Breast epithelium (tissue), 4 donors: ENCODE results near the gene SLC39A2. TPM values are rescaled to one million over a fixed set of nuclear protein-coding genes. Genes with fewer than 3 reads are reported as not detected.
A peak's percentile ranks its signal among the peaks of the same experiment; 100 is the strongest.
"Not testable (repeated sequence)": the region's sequence is repeated elsewhere in the genome, so short reads cannot be mapped to it uniquely, and the experiment has no call there.

Experiments
- DNase-seq, 2 donors: peaks; one replicate each; pipeline ENCODE4 v3.0.0-alpha.2; 2019; ENCODE audit warnings: low spot score in 2 of 2
- H3K27ac ChIP-seq, 2 donors: fragments of 200-600 bp; sonication (generic) in 1 of 2; one replicate each; pipeline ENCODE4 v1.5.1; 2016 to 2019; ENCODE audit warnings: mild to moderate bottlenecking in 1 of 2
- H3K27me3 ChIP-seq, 2 donors: fragments of 200-600 bp; sonication (generic) in 1 of 2; one replicate each; pipeline versions ENCODE4 v1.5.1 to v1.6.0; 2017 to 2019; ENCODE audit warnings: control low read depth in 1 of 2, mild to moderate bottlenecking in 1 of 2
- H3K36me3 ChIP-seq: fragments of 200-600 bp; one replicate; pipeline ENCODE4 v1.5.1; 2019
- H3K4me1 ChIP-seq, 2 donors: fragments of 200-600 bp; sonication (generic); one replicate each; pipeline ENCODE4 v1.5.1; 2016 to 2019; ENCODE audit warnings: control low read depth in 1 of 2
- H3K4me3 ChIP-seq, 3 donors: fragments of 200-600 bp; sonication (generic); 1 replicate in 2 of 3; 2 replicates in 1 of 3; pipeline ENCODE4 v1.5.1; 2016 to 2019; ENCODE audit warnings: mild to moderate bottlenecking in 3 of 3, moderate library complexity in 2 of 3
- H3K9me3 ChIP-seq, 2 donors: fragments of 200-600 bp; sonication (generic) in 1 of 2; one replicate each; pipeline ENCODE4 v1.5.1; 2016 to 2019; ENCODE audit warnings: control low read depth in 1 of 2
- CTCF ChIP-seq, 3 donors: fragments of 450-650 bp; IDR thresholded peaks; one replicate each; pipeline ENCODE4 v1.5.1; 2016 to 2017; ENCODE audit warnings: antibody characterized with exemption in 3 of 3, mild to moderate bottlenecking in 3 of 3, moderate library complexity in 3 of 3
- POLR2A ChIP-seq: fragments of 450-650 bp; IDR thresholded peaks from one replicate; pipeline ENCODE4 v1.6.1; 2016; ENCODE audit warnings: antibody characterized with exemption, mild to moderate bottlenecking, moderate library complexity
- POLR2AphosphoS5 ChIP-seq, 3 donors: sonication (generic); formaldehyde crosslinking; IDR thresholded peaks; one replicate each; pipeline ENCODE4 v1.6.1; 2017; ENCODE audit warnings: antibody characterized with exemption in 3 of 3
- intact Hi-C: fragments of 100-400 bp; cut with DNase I; formaldehyde crosslinking; loops from one replicate; pipeline ENCODE4 v1.15.1; 2023; ENCODE audit warnings: low total_unique reads
- total RNA-seq, 3 donors: library from RNA; depleted of rRNA; stranded (reverse); fragments of >200 nt; gene quantifications; one replicate each; pipeline ENCODE4 v1.1.0, GENCODE V29; 2016

The SLC39A2 gene
- total RNA-seq, 3 donors from 2014 or later = 0.59 TPM; not detected in 2

GRCh38 chr14:20997564-20997963, 1.5 kb upstream of the SLC39A2 start:
- Histone ChIP-seq H3K4me3 (no peak overlapping the region), H3K36me3 (peaks cover 12% of the 10 kb centered on the region), H3K4me1 (no peaks in the 10 kb centered on the region), H3K9me3 (no peaks in the 10 kb centered on the region), H3K27me3 (no peaks in the 10 kb centered on the region), H3K27ac (peak overlapping the region in 1 of 2 donors; percentile 79)
- no peak for TF ChIP-seq CTCF (IDR thresholded peaks at IDR 0.05)
- TF ChIP-seq POLR2A = no peak
- no peak for TF ChIP-seq POLR2AphosphoS5 (IDR thresholded peaks at IDR 0.05)
- no peak for DNase-seq
- intact Hi-C loops = no loop called here

- intact Hi-C loops = no loop called here
- H3K36me3 ChIP-seq = peaks cover 12% of the 10 kb centered on the region
- no peak for TF ChIP-seq POLR2A
- no peak for TF ChIP-seq CTCF (IDR thresholded peaks at IDR 0.05)
- TF ChIP-seq POLR2AphosphoS5 (IDR thresholded peaks at IDR 0.05) = no peak
- no peak for DNase-seq
- peak overlapping the region; percentile 79 to 81 for H3K27ac ChIP-seq
- H3K9me3 ChIP-seq = no peaks in the 10 kb centered on the region
- no peak overlapping the region for H3K4me3 ChIP-seq
- no peaks in the 10 kb centered on the region for H3K4me1 ChIP-seq
- H3K27me3 ChIP-seq = no peaks in the 10 kb centered on the region
These were observed 954 bp upstream of the SLC39A2 start for GRCh38 chr14:20998139-20998538.

- Histone ChIP-seq H3K9me3 (no peaks in the 10 kb centered on the region), H3K4me1 (no peaks in the 10 kb centered on the region), H3K27ac (peak overlapping the region in 1 of 2 donors; percentile 81), H3K4me3 (no peak overlapping the region), H3K27me3 (no peaks in the 10 kb centered on the region), H3K36me3 (peaks cover 12% of the 10 kb centered on the region)
- intact Hi-C loops = no loop called here
- no peak for DNase-seq
- TF ChIP-seq POLR2AphosphoS5 (IDR thresholded peaks at IDR 0.05) (no peak), CTCF (IDR thresholded peaks at IDR 0.05) (no peak), POLR2A (no peak)
These were observed 498 bp downstream of the SLC39A2 start for GRCh38 chr14:20999591-20999990.

- no peak for DNase-seq
- H3K9me3 ChIP-seq = no peaks in the 10 kb centered on the region
- H3K4me1 ChIP-seq = no peaks in the 10 kb centered on the region
- intact Hi-C loops = no loop called here
- peaks cover 5% of the 10 kb centered on the region for H3K36me3 ChIP-seq
- no peaks in the 10 kb centered on the region for H3K27me3 ChIP-seq
- H3K27ac ChIP-seq = no peak overlapping the region
- TF ChIP-seq CTCF (IDR thresholded peaks at IDR 0.05) (no peak), POLR2A (no peak), POLR2AphosphoS5 (IDR thresholded peaks at IDR 0.05) (no peak)
- no peak overlapping the region for H3K4me3 ChIP-seq
These were observed 2.1 kb downstream of the SLC39A2 start for GRCh38 chr14:21001218-21001617.

- Histone ChIP-seq H3K4me3 (no peak overlapping the region), H3K27ac (no peak overlapping the region)
These were observed 4.8 kb downstream of the SLC39A2 start for GRCh38 chr14:21003788-21004346.

GRCh38 chr14:21009721-21010120, 10.6 kb downstream of the SLC39A2 start:
- H3K9me3 ChIP-seq, H3K27ac ChIP-seq, H3K4me1 ChIP-seq, H3K27me3 ChIP-seq, H3K36me3 ChIP-seq, intact Hi-C loops, DNase-seq, H3K4me3 ChIP-seq: not testable (repeated sequence)

More at GRCh38 chr14:21003788-21004346, 4.8 kb downstream of the SLC39A2 start:
- H3K9me3 ChIP-seq = no peaks in the 10 kb centered on the region
- H3K4me1 ChIP-seq = no peaks in the 10 kb centered on the region
- no peaks in the 10 kb centered on the region for H3K36me3 ChIP-seq
- no peaks in the 10 kb centered on the region for H3K27me3 ChIP-seq
- TF ChIP-seq POLR2AphosphoS5 (IDR thresholded peaks at IDR 0.05) (no peak), CTCF (IDR thresholded peaks at IDR 0.05) (no peak), POLR2A (no peak)
- DNase-seq = no peak
- intact Hi-C loops = no loop called here
